K562 (cell line): Measurements from ENCODE around the gene GATB. TPM values are rescaled to one million over a fixed set of nuclear protein-coding genes. Genes with fewer than 3 reads are reported as not detected.

Experiments
- ATAC-seq: fragments of 200-7000 bp; cut with Tn5 transposase; 3 replicates; pipeline ENCODE4 v1.9.1; 2020; ENCODE audit warnings: moderate library complexity
- BruUV-seq: library from RNA; stranded (reverse); fragments of 400-500 nt; replicated peaks from 2 replicates; lab custom pipeline; 2021; lab: Mats Ljungman, UMichigan
- CTCF ChIA-PET: fragments of 300-600 bp; formaldehyde crosslinking; extraction: SDS; loops from one replicate; lab custom pipeline; 2021; ENCODE audit warnings: low intra/inter-chr PET ratio; lab: Yijun Ruan, JAX
- POLR2A ChIA-PET: fragments of 300-600, 350-650 bp; sonication (Branson Sonifier 250); formaldehyde crosslinking; extraction: SDS; loops from one replicate; lab custom pipeline; 2021; ENCODE audit warnings: antibody characterized with exemption, inconsistent platforms; lab: Yijun Ruan, JAX
- DNase-seq, 4 experiments: peaks; one replicate each; pipeline versions ENCODE4 v3.0.0 to v3.0.0-alpha.2; 2011 to 2018; ENCODE audit warnings: low spot score in 3 of 4, mixed read lengths in 3 of 4; ENCODE audit errors: extremely low read depth in 1 of 4
- FAIRE-seq: peaks from 2 replicates; lab custom pipeline; 2011; peaks lifted over from hg19 to GRCh38; lab: Jason Lieb, UNC
- H2AFZ ChIP-seq: 2 replicates; pipeline ENCODE4 v1.6.0; 2011; ENCODE audit warnings: low read depth, low read length, control low read depth, inconsistent platforms
- H3K27ac ChIP-seq: fragments of 200-600 bp; 3 replicates; pipeline ENCODE4 v1.8.0; 2011; ENCODE audit warnings: low read depth, mild to moderate bottlenecking, control low read depth, inconsistent platforms, low read length, moderate library complexity, mixed read lengths; ENCODE audit errors: extremely low read depth
- H3K27me3 ChIP-seq, 2 experiments: fragments of 300-600 bp in 1 of 2; 2 replicates in 1 of 2; 3 replicates in 1 of 2; pipeline versions ENCODE4 v1.6.0 to v1.8.0; 2011; ENCODE audit warnings: inconsistent platforms in 2 of 2, low read length in 2 of 2, mild to moderate bottlenecking in 1 of 2, mixed read lengths in 1 of 2, moderate library complexity in 1 of 2; ENCODE audit not compliant: control insufficient read depth in 2 of 2, insufficient read depth in 2 of 2
- H3K36me3 ChIP-seq: fragments of 300-600 bp; 3 replicates; pipeline ENCODE4 v1.8.0; 2011; ENCODE audit warnings: mild to moderate bottlenecking, low read length, inconsistent platforms; ENCODE audit not compliant: control insufficient read depth, insufficient read depth
- H3K4me1 ChIP-seq, 2 experiments: fragments of 200-600 bp in 1 of 2; replicated peaks in 1 of 2; 2 replicates in 1 of 2; 3 replicates in 1 of 2; pipeline versions ENCODE4 v1.5.1 to v1.8.0; 2011; ENCODE audit warnings: inconsistent platforms in 2 of 2, low read length in 2 of 2, mild to moderate bottlenecking in 1 of 2, mixed read lengths in 1 of 2, moderate library complexity in 1 of 2; ENCODE audit not compliant: control insufficient read depth in 2 of 2, insufficient read depth in 2 of 2
- H3K4me2 ChIP-seq: 2 replicates; pipeline ENCODE4 v1.6.1; 2011; ENCODE audit warnings: low read length, control low read depth, inconsistent platforms, mixed read lengths; ENCODE audit not compliant: insufficient read depth
- H3K4me3 ChIP-seq: fragments of 200-600 bp; sonication (generic), shearing (Covaris generic); 2 replicates; pipeline ENCODE4 v1.5.1; 2016; ENCODE audit warnings: control low read depth, inconsistent platforms
- H3K79me2 ChIP-seq: fragments of 200-600 bp; 3 replicates; pipeline ENCODE4 v1.8.0; 2011; ENCODE audit warnings: low read length, inconsistent platforms; ENCODE audit not compliant: control insufficient read depth, insufficient read depth
- H3K9ac ChIP-seq, 2 experiments: 2 replicates each; pipeline versions ENCODE4 v1.6.0 to v1.6.1; 2011; ENCODE audit warnings: low read depth in 2 of 2, low read length in 2 of 2, control low read depth in 1 of 2, inconsistent platforms in 1 of 2, mild to moderate bottlenecking in 1 of 2, mixed read lengths in 1 of 2; ENCODE audit not compliant: insufficient read depth in 1 of 2
- H3K9me1 ChIP-seq: one replicate; pipeline ENCODE4 v1.6.0; 2011; ENCODE audit warnings: inconsistent platforms, mild to moderate bottlenecking, low read length, moderate library complexity; ENCODE audit not compliant: control insufficient read depth, insufficient read depth
- H3K9me3 ChIP-seq: replicated peaks from 2 replicates; pipeline ENCODE4 v1.5.1; 2011; ENCODE audit warnings: low read depth, low read length, inconsistent platforms; ENCODE audit not compliant: control insufficient read depth, insufficient read depth
- H4K20me1 ChIP-seq: replicated peaks from 2 replicates; pipeline ENCODE4 v1.6.1; 2011; ENCODE audit warnings: low read length, inconsistent platforms, mixed read lengths; ENCODE audit not compliant: control insufficient read depth, insufficient read depth
- BRF1 ChIP-seq: IDR thresholded peaks from 3 replicates; pipeline ENCODE4 v1.6.1; 2011; ENCODE audit warnings: borderline replicate concordance, mild to moderate bottlenecking; ENCODE audit not compliant: insufficient read length; ENCODE audit errors: extremely low read depth
- DACH1 ChIP-seq: fragments of 450-650 bp; IDR thresholded peaks from 2 replicates; pipeline ENCODE4 v1.6.1; 2018; ENCODE audit not compliant: partially characterized antibody
- HBP1 ChIP-seq: fragments of 450-650 bp; formaldehyde crosslinking; IDR thresholded peaks from 2 replicates; pipeline ENCODE4 v1.4.0; 2022; ENCODE audit warnings: missing genetic modification characterization
- HNRNPK ChIP-seq: fragments of 200-400 bp; formaldehyde crosslinking; IDR thresholded peaks from one replicate; pipeline ENCODE4 v1.6.1; 2018; ENCODE audit warnings: mild to moderate bottlenecking, low read depth, low read length; ENCODE audit not compliant: poor library complexity, severe bottlenecking
- JUN ChIP-seq, 2 experiments: sonication (generic) in 1 of 2; formaldehyde crosslinking in 1 of 2; IDR thresholded peaks; 2 replicates each; pipeline versions ENCODE4 v1.6.1 to v1.8.0; 2012 to 2022; ENCODE audit warnings: borderline replicate concordance in 2 of 2, mild to moderate bottlenecking in 2 of 2, improper control_type of control experiment in 1 of 2, low read depth in 1 of 2, low read length in 1 of 2, missing genetic modification reagents in 1 of 2
- NR2C1 ChIP-seq, 2 experiments: fragments of 450-650 bp; IDR thresholded peaks; 2 replicates each; pipeline ENCODE4 v1.6.1; 2017; ENCODE audit warnings: mild to moderate bottlenecking in 2 of 2, antibody characterized with exemption in 1 of 2, inconsistent platforms in 1 of 2, missing compliant biosample characterization in 1 of 2, missing genetic modification characterization in 1 of 2
- PTBP1 ChIP-seq: fragments of 200-400 bp; formaldehyde crosslinking; IDR thresholded peaks from 2 replicates; pipeline ENCODE4 v1.6.1; 2017; ENCODE audit warnings: low read depth, low read length
- RBFOX2 ChIP-seq: fragments of 200-400 bp; formaldehyde crosslinking; IDR thresholded peaks from 2 replicates; pipeline ENCODE4 v1.6.1; 2017; ENCODE audit warnings: low read depth, mild to moderate bottlenecking, low read length, moderate library complexity
- ZNF395 ChIP-seq: fragments of 200-800 bp; sonication (Bioruptor generic); IDR thresholded peaks from 2 replicates; pipeline ENCODE4 v1.6.1; 2017; ENCODE audit warnings: missing genetic modification characterization, missing compliant biosample characterization
- WGBS: fragments of 100-300 bp; shearing (Covaris generic); methylation state at CpG from one replicate; pipeline ENCODE4 v1.1.6; 2016; ENCODE audit warnings: low coverage, mixed read lengths; ENCODE audit not compliant: insufficient coverage; ENCODE audit errors: missing lambda C conversion rate; 5-methylcytosine and 5-hydroxymethylcytosine counted together
- in situ Hi-C: fragments of 300-500 bp; cut with MboI; formaldehyde crosslinking; loops from 4 replicates; pipeline ENCODE4 v1.15.0; 2018; ENCODE audit warnings: inconsistent platforms, mixed read lengths
- intact Hi-C: fragments of 100-400 bp; cut with micrococcal nuclease; formaldehyde crosslinking; loops from 2 replicates; pipeline ENCODE4 v1.14.2; 2022
- polyA plus RNA-seq, 8 experiments: library from polyadenylated mRNA; depleted of rRNA in 4 of 8; stranded (reverse) in 5 of 8; unstranded in 3 of 8; fragments of >200 nt; fragmentation: Nextera tagmentation in 2 of 8; fragmentation: Illumina TruSeq in 1 of 8; extraction: Ambion mirVana in 2 of 8; extraction: Trizol in 1 of 8; gene quantifications; 2 replicates each; pipeline versions ENCODE4 v1.2.1 to v1.2.3, GENCODE V29; 2011 to 2014; ENCODE audit warnings: inconsistent platforms in 1 of 8, missing spikeins in 1 of 8
- total RNA-seq, 7 experiments: library from RNA; depleted of rRNA in 6 of 7; stranded (reverse); fragments of >200 nt in 6 of 7; fragmentation: Illumina TruSeq in 2 of 7; extraction: Trizol in 2 of 7; gene quantifications; 2 replicates each; pipeline versions ENCODE4 v1.2.1 to v1.2.3, GENCODE V29; 2011 to 2021; ENCODE audit warnings: low replicate concordance in 1 of 7
- TF ChIP-seq, protein P1 (sequence below), 3 experiments: IDR thresholded peaks in 2 of 3; conservative IDR thresholded peaks in 1 of 3; 2 replicates each; pipeline ENCODE4 v1.5.1; 2011 to 2012; ENCODE audit warnings: low read length in 3 of 3, mild to moderate bottlenecking in 3 of 3, control low read depth in 2 of 3, improper control_type of control experiment in 1 of 3, inconsistent platforms in 1 of 3, low read depth in 1 of 3, mixed read lengths in 1 of 3, moderate library complexity in 1 of 3; ENCODE audit not compliant: insufficient read depth in 2 of 3
- TF ChIP-seq, protein P2 (sequence below): sonication (generic); formaldehyde crosslinking; IDR thresholded peaks from 2 replicates; pipeline ENCODE4 v1.8.1; 2023; ENCODE audit warnings: mild to moderate bottlenecking, missing genetic modification reagents

The GATB gene
- total and polyA plus RNA-seq, 9 of the 15 experiments (the other 6 are each of a cell fraction or from before 2014, with no cell fraction given): 15.3 to 31.8 (median 26.2) TPM

DNA sequence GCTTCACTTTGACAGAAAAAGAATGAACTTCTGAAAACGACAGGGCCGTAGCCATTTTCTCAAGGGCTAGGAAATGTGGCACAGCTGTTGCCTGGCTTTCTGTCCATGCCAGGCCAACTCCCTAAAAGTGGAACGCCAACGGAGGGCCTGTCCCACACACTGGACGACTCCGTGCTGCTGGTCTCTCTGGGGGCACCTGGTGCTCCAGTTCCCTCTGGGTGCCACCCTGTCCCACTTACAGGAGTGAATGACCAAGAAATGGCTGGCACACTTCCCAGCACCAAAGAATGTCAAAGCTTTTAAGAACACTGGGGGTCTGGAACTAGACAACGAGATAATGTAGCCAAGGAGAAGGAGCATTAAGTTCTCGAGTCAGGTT, 40.9 kb downstream of the GATB start:
- ATAC-seq (no peak), DNase-seq (no peak), FAIRE-seq (no peak)
- POLR2A ChIA-PET: no interaction called here
- H3K27me3 ChIP-seq: no peaks in the 10 kb centered on the region
- H3K4me3 ChIP-seq: no peak overlapping the region
- no peak overlapping the region for H3K27ac ChIP-seq
- intact Hi-C loops (no loop called here), in situ Hi-C loops (no loop called here)
- H3K36me3 ChIP-seq: peaks cover 2% of the 10 kb centered on the region; the same call in 2 of the 3 replicates
- H3K9ac ChIP-seq: no peak overlapping the region
- H4K20me1 ChIP-seq: no peaks in the 10 kb centered on the region
- H3K9me1 ChIP-seq: no peaks in the 10 kb centered on the region
- BruUV-seq: no TSS peak
- H3K9me3 ChIP-seq: no peaks in the 10 kb centered on the region
- H3K4me1 ChIP-seq: no peaks in the 10 kb centered on the region
- CTCF ChIA-PET: no interaction called here
- H3K4me2 ChIP-seq: no peak overlapping the region
- H2AFZ ChIP-seq: no peak overlapping the region
- H3K79me2 ChIP-seq: no peaks in the 10 kb centered on the region
- WGBS: 76% methylated on average over 6 of the region's 8 CpGs
- TF ChIP-seq HBP1 (no peak), HNRNPK (no peak), JUN (IDR thresholded peaks at IDR 0.05; ENCODE audit: borderline replicate concordance, low read depth, low read length) (no peak), JUN (CRISPR knock-in tag; IDR thresholded peaks at IDR 0.05; ENCODE audit: borderline replicate concordance) (no peak), NR2C1 (IDR thresholded peaks at IDR 0.05) (no peak), NR2C1 (tag; IDR thresholded peaks at IDR 0.05) (no peak), RBFOX2 (no peak), DACH1 (no peak), ZNF395 (CRISPR knock-in tag) (no peak), PTBP1 (no peak), BRF1 (no peak)
- TF ChIP-seq, protein P1, sequence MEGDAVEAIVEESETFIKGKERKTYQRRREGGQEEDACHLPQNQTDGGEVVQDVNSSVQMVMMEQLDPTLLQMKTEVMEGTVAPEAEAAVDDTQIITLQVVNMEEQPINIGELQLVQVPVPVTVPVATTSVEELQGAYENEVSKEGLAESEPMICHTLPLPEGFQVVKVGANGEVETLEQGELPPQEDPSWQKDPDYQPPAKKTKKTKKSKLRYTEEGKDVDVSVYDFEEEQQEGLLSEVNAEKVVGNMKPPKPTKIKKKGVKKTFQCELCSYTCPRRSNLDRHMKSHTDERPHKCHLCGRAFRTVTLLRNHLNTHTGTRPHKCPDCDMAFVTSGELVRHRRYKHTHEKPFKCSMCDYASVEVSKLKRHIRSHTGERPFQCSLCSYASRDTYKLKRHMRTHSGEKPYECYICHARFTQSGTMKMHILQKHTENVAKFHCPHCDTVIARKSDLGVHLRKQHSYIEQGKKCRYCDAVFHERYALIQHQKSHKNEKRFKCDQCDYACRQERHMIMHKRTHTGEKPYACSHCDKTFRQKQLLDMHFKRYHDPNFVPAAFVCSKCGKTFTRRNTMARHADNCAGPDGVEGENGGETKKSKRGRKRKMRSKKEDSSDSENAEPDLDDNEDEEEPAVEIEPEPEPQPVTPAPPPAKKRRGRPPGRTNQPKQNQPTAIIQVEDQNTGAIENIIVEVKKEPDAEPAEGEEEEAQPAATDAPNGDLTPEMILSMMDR (IDR thresholded peaks at IDR 0.05 in 2 of 3, conservative IDR thresholded peaks at IDR 0.05 in 1 of 3; ENCODE audit: insufficient read depth in 2 of 3, low read depth in 1 of 3, low read length in 3 of 3): no peak
- TF ChIP-seq, protein P2, sequence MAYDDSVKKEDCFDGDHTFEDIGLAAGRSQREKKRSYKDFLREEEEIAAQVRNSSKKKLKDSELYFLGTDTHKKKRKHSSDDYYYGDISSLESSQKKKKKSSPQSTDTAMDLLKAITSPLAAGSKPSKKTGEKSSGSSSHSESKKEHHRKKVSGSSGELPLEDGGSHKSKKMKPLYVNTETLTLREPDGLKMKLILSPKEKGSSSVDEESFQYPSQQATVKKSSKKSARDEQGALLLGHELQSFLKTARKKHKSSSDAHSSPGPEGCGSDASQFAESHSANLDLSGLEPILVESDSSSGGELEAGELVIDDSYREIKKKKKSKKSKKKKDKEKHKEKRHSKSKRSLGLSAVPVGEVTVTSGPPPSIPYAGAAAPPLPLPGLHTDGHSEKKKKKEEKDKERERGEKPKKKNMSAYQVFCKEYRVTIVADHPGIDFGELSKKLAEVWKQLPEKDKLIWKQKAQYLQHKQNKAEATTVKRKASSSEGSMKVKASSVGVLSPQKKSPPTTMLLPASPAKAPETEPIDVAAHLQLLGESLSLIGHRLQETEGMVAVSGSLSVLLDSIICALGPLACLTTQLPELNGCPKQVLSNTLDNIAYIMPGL (CRISPR knock-in tag): no peak
